Measurements from ENCODE around the gene ASTN1. TPM values are rescaled to one million over a fixed set of nuclear protein-coding genes. Genes with fewer than 3 reads are reported as not detected.

The ASTN1 gene
- total RNA-seq, 4 donors from 2014 or later = 1.2 to 2.2 (median 1.6) TPM

- Histone ChIP-seq H3K4me3 (no peak overlapping the region), H3K27ac (replicated peaks in 1 of 4) (no peak overlapping the region), H3K27me3 (no peaks in the 10 kb centered on the region), H3K4me1 (no peaks in the 10 kb centered on the region), H3K36me3 (no peaks in the 10 kb centered on the region), H3K9me3 (no peaks in the 10 kb centered on the region)
- intact Hi-C loops (cut with DNase I) = no loop called here
- 81% methylated on average over 3 of the region's 3 CpGs for WGBS
- TF ChIP-seq POLR2AphosphoS5 (IDR thresholded peaks at IDR 0.05) = no peak
- no peak for TF ChIP-seq CTCF (IDR thresholded peaks at IDR 0.05)
- TF ChIP-seq POLR2A (IDR thresholded peaks at IDR 0.05; ENCODE audit: low read depth) = no peak
- no peak for TF ChIP-seq EP300 (IDR thresholded peaks at IDR 0.05)
- no peak for DNase-seq (ENCODE audit: extremely low spot score)
Measured at GRCh38 chr1:177045151-177045550, 119.4 kb downstream of the ASTN1 start.

- Histone ChIP-seq H3K27me3 (no peaks in the 10 kb centered on the region), H3K4me1 (no peaks in the 10 kb centered on the region), H3K9me3 (no peaks in the 10 kb centered on the region), H3K4me3 (no peak overlapping the region), H3K27ac (replicated peaks in 1 of 4) (no peak overlapping the region), H3K36me3 (no peaks in the 10 kb centered on the region)
- no peak for DNase-seq (ENCODE audit: extremely low spot score)
- intact Hi-C loops (cut with DNase I) = no loop called here
- no peak for TF ChIP-seq EP300 (IDR thresholded peaks at IDR 0.05)
- TF ChIP-seq POLR2A (IDR thresholded peaks at IDR 0.05; ENCODE audit: low read depth) = no peak
- no peak for TF ChIP-seq POLR2AphosphoS5 (IDR thresholded peaks at IDR 0.05)
- TF ChIP-seq CTCF (IDR thresholded peaks at IDR 0.05) = no peak
- WGBS = 79% methylated on average over 8 of the region's 8 CpGs
Measured at GRCh38 chr1:177044390-177044789, 120.1 kb downstream of the ASTN1 start.

GRCh38 chr1:177043597-177043996 lies 120.9 kb downstream of the ASTN1 start:
- Histone ChIP-seq H3K27ac (replicated peaks in 1 of 4) (no peak overlapping the region), H3K9me3 (no peaks in the 10 kb centered on the region), H3K4me1 (no peaks in the 10 kb centered on the region), H3K27me3 (no peaks in the 10 kb centered on the region), H3K36me3 (no peaks in the 10 kb centered on the region), H3K4me3 (no peak overlapping the region)
- TF ChIP-seq EP300 (IDR thresholded peaks at IDR 0.05) (no peak), CTCF (IDR thresholded peaks at IDR 0.05) (no peak), POLR2A (IDR thresholded peaks at IDR 0.05; ENCODE audit: low read depth) (no peak), POLR2AphosphoS5 (IDR thresholded peaks at IDR 0.05) (no peak)
- 93% methylated on average over 5 of the region's 5 CpGs for WGBS
- intact Hi-C loops (cut with DNase I) = no loop called here
- no peak for DNase-seq (ENCODE audit: extremely low spot score)

- no peaks in the 10 kb centered on the region for H3K36me3 ChIP-seq
- no peaks in the 10 kb centered on the region for H3K4me1 ChIP-seq
- intact Hi-C loops (cut with DNase I) = no loop called here
- no peak for TF ChIP-seq CTCF (IDR thresholded peaks at IDR 0.05)
- TF ChIP-seq EP300 (IDR thresholded peaks at IDR 0.05) = no peak
- TF ChIP-seq POLR2A (IDR thresholded peaks at IDR 0.05; ENCODE audit: low read depth) = no peak
- TF ChIP-seq POLR2AphosphoS5 (IDR thresholded peaks at IDR 0.05) = no peak
- no peaks in the 10 kb centered on the region for H3K9me3 ChIP-seq
- no peak overlapping the region for H3K4me3 ChIP-seq
- no peaks in the 10 kb centered on the region for H3K27me3 ChIP-seq
- no peak for DNase-seq (ENCODE audit: extremely low spot score)
- H3K27ac ChIP-seq (replicated peaks in 1 of 4) = no peak overlapping the region
Measured at GRCh38 chr1:177035586-177035985, 128.9 kb downstream of the ASTN1 start.

- H3K4me1 ChIP-seq = no peaks in the 10 kb centered on the region
- no peak overlapping the region for H3K27ac ChIP-seq (replicated peaks in 1 of 4)
- no peaks in the 10 kb centered on the region for H3K27me3 ChIP-seq
- H3K36me3 ChIP-seq = no peaks in the 10 kb centered on the region
- no peaks in the 10 kb centered on the region for H3K9me3 ChIP-seq
- H3K4me3 ChIP-seq = no peak overlapping the region
- TF ChIP-seq POLR2AphosphoS5 (IDR thresholded peaks at IDR 0.05) (no peak), POLR2A (IDR thresholded peaks at IDR 0.05; ENCODE audit: low read depth) (no peak), CTCF (IDR thresholded peaks at IDR 0.05) (no peak), EP300 (IDR thresholded peaks at IDR 0.05) (no peak)
- intact Hi-C loops (cut with DNase I) = no loop called here
- DNase-seq (ENCODE audit: extremely low spot score) = no peak
- 95% methylated on average over 6 of the region's 6 CpGs for WGBS
Measured at GRCh38 chr1:177033628-177034027, 130.9 kb downstream of the ASTN1 start.
